ENCODE results near the gene ARHGAP36.

Gene ARHGAP36

GRCh38 chrX:131068945-131069719 lies 11.0 kb downstream of the ARHGAP36 start:
- peak; percentile 13 for DNase-seq (ENCODE audit: low spot score)

DNA sequence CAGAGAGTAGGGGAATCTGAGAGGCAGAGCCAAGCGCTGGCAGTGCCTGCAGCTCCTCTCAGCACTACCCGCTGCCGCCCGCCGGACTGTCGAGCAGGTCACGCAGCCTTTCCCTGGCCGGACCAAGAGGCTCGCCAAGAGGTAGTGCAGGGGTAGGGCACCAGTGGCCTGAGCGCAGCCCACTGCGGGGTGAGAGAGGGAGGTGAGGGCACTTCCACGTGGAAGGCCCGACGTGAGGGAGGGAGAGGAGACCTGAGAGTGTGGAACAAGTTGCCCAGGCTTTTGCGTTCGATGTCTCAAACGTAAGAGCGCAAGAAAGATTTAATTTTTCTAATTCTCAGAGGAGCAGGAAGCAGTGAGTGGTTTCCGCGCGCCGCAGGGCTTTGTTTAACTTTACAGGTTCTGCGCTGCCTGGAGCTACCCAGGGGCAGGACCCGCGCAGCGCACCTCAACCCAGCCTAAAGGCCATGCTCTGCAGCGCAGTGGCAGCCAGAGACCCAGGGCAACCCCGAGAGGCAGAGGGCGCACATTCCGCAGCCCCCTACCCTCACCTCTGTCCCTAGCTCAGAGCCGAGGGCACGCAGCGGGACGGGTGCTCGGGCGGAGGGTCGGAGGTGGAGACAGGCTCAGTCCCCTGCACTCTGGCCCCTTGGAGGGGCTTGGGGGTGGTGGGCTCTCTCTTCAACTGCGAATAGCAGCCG lies 14.9 kb downstream of the ARHGAP36 start:
- no peak for DNase-seq (ENCODE audit: low spot score)

DNA sequence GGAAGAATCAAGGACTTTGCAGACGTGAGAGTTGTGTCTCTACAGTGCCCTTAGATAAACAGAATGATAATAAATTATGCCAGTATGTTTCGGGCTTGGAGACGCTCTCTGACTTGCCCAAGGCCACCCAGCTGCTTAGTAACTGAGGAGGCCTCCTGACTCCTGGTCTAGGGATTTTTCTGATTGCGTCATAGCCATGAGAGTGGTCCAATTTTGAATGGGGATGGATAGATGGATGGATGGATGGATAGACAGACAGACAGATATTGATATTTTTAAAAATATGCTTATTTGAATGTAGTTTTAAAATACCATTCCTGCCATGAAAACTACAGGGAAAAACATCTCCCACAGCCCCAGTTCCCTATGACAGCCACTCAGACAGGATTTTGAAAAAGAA lies 15.5 kb downstream of the ARHGAP36 start:
- no peak for DNase-seq (ENCODE audit: low spot score)

DNA sequence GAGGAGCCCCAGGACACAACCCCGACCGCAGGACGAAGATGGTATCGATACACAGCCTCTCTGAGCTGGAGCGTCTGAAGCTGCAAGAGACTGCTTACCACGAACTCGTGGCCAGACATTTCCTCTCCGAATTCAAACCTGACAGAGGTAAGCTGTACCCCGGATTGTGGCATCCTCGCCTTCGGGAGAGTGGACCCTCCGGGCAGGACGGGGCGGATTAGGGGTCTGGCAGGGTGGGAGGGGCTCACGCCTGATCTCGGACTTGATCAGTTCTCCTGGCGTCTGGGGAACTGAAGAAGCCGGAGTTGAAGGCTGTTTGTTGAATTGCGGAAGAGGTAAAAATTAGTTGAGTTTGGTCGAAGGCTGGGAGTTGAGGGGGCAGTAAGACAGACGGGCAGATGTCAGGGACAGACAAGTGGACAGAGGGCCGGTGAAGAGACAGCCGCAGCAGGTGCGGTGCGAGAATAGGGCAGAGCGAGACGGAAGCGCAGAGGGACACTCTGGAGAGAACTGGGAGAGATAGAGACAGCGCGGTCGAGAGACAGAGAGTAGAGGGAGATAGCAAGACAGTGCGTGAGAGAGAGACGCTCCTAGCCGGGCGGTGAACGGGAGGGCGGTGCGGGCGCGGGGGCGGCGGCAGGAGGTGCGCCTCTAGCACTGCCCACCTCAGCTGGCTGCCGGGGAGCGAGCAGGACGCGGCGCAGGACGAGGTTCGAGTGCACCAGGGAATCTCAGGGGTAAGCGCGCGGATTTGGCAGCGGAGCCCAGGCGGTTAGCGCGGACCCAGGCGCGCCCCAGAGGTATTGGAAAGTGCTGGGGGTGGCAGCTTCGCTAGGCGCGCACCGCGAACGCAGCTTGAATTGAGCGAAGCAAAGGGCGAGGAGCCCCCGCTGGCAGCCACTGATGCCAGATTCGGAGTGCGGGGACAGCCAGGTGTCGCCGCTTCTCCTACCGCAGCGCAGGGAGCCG lies 23.9 kb downstream of the ARHGAP36 start:
- DNase-seq (ENCODE audit: low spot score) = no peak

DNA sequence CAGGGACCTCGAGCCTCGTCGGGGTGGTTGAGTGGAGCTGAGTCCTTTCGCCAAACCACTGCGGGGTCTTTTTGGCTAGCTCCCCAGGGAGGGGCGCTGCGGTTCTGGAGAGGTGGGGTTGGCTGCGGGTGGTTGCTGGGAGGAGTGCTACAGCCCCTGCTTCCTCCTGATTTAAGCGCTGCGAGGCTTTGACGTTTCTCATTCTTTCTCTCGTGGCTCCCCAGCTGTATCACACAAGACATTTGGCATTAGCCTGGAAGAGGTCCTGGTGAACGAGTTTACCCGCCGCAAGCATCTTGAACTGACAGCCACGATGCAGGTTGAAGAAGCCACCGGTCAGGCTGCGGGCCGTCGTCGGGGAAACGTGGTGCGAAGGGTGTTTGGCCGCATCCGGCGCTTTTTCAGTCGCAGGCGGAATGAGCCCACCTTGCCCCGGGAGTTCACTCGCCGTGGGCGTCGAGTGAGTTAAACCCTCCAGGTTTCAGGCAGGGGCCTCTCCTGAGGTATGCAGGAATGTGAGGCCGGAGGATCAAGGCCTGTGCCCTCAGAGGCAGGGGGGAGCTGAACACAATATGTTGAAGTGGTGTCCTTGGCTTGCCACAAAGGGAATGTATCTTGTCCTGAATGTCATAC lies 25.5 kb downstream of the ARHGAP36 start:
- DNase-seq (ENCODE audit: low spot score) = no peak

- DNase-seq (ENCODE audit: low spot score) = no peak
Measured at GRCh38 chrX:131084145-131084544, 26.0 kb downstream of the ARHGAP36 start.

- no peak for DNase-seq (ENCODE audit: low spot score)
Measured at GRCh38 chrX:131136776-131137175, 78.6 kb downstream of the ARHGAP36 start.

GRCh38 chrX:131139072-131139471 lies 80.9 kb downstream of the ARHGAP36 start:
- no peak for DNase-seq (ENCODE audit: low spot score)
